Body of pancreas (tissue), 4 donors: ENCODE results near the gene CACUL1. TPM values are rescaled to one million over a fixed set of nuclear protein-coding genes. Genes with fewer than 3 reads are reported as not detected.

Experiments used
- ATAC-seq: fragments of 150-250 bp; one replicate; pipeline ENCODE4 v1.9.1; 2016
- DNase-seq, 4 donors: peaks; one replicate each; pipeline ENCODE4 v3.0.0-alpha.2; 2019
- H3K27ac ChIP-seq, 4 donors: fragments of 200-600 bp; sonication (generic); 1 replicate in 3 of 4; 2 replicates in 1 of 4; pipeline versions ENCODE4 v1.5.1 to v1.6.1; 2016 to 2019; ENCODE audit warnings: mild to moderate bottlenecking in 1 of 4, mixed read lengths in 1 of 4, moderate library complexity in 1 of 4
- H3K27me3 ChIP-seq, 2 donors: fragments of 200-600 bp; sonication (generic); one replicate each; pipeline ENCODE4 v1.6.0; 2016; ENCODE audit warnings: mild to moderate bottlenecking in 1 of 2
- H3K36me3 ChIP-seq, 2 donors: fragments of 200-600 bp; sonication (generic); replicated peaks in 1 of 2; 2 replicates each; pipeline ENCODE4 v1.5.1; 2016; ENCODE audit warnings: low read depth in 2 of 2; ENCODE audit not compliant: insufficient read depth in 1 of 2
- H3K4me1 ChIP-seq: fragments of 200-600 bp; sonication (generic); one replicate; pipeline ENCODE4 v1.6.0; 2016
- H3K4me3 ChIP-seq, 2 donors: fragments of 200-600 bp; sonication (generic); 1 replicate in 1 of 2; 2 replicates in 1 of 2; pipeline ENCODE4 v1.5.1; 2016 to 2019
- H3K9me3 ChIP-seq, 3 donors: fragments of 200-600 bp; sonication (generic); 1 replicate in 2 of 3; 2 replicates in 1 of 3; pipeline ENCODE4 v1.5.1; 2016
- CTCF ChIP-seq, 7 experiments: fragments of 450-650 bp in 4 of 7; fragments of 200-600 bp in 3 of 7; sonication (generic) in 3 of 7; IDR thresholded peaks; one replicate each; pipeline ENCODE4 v1.5.1; 2016 to 2019; ENCODE audit warnings: antibody characterized with exemption in 7 of 7
- POLR2A ChIP-seq, 3 donors: fragments of 450-650 bp; IDR thresholded peaks; one replicate each; pipeline ENCODE4 v1.6.1; 2016; ENCODE audit warnings: antibody characterized with exemption in 3 of 3, mild to moderate bottlenecking in 2 of 3
- WGBS, 2 donors: methylation state at CpG; one replicate each; pipeline ENCODE4 v1.1.5; 2017; 5-methylcytosine and 5-hydroxymethylcytosine counted together
- intact Hi-C: fragments of 100-400 bp; cut with DNase I; formaldehyde crosslinking; loops from one replicate; pipeline ENCODE4 v1.15.1; 2023
- total RNA-seq, 2 donors: library from RNA; depleted of rRNA; stranded (reverse); fragments of >200 nt; gene quantifications; one replicate each; pipeline ENCODE4 v1.1.0, GENCODE V29; 2016

The CACUL1 gene
- total RNA-seq, 2 donors from 2014 or later, result 12.9 to 16.1 TPM

DNA sequence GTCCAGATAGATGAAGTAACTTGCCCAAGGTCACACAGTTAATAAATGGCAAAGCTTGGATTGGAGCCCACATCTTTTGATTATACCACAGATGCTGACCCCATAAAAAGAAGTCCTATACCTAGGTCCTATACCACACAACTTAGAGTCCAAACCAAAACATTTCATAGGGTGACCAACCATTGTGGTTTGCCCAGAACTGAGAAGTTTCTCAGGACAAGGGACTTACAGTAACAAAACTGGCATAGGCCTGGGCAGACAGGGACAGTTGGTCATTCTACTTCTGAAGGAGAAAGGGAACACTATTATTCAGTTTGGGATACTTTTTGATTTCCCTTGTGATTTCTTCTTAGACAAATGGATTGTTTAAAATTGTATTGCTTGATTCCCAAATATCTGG lies 126.4 kb downstream of the CACUL1 start:
- Histone ChIP-seq H3K9me3 (no peaks in the 10 kb centered on the region), H3K36me3 (no peaks in the 10 kb centered on the region), H3K27ac (no peak overlapping the region), H3K4me1 (peaks cover 26% of the 10 kb centered on the region), H3K4me3 (no peak overlapping the region), H3K27me3 (no peaks in the 10 kb centered on the region)
- ATAC-seq, result no peak
- no peak for DNase-seq
- TF ChIP-seq CTCF (IDR thresholded peaks at IDR 0.05) (no peak), POLR2A (IDR thresholded peaks at IDR 0.05) (no peak)
- intact Hi-C loops, result no loop called here

DNA sequence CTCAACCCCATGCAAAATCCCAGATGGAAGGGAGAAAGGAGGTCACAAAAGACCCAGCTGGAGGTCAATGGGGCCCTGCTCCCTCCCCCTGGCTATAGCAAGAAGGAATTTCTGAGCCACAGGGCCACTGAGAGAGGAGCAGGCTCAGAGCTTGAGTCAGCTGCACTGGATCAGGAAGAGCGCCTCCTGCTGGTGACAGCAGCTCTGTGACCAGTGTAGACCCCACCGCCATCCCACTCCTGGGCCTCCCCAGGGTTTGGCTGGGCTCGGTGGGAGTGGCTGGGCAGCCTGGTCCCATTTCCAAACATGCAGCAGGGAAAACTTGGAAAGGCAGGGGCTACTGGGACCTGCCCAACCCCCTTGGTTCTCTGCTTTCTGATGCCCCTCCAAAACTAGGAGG lies 127.8 kb downstream of the CACUL1 start:
- TF ChIP-seq POLR2A (IDR thresholded peaks at IDR 0.05) (no peak), CTCF (IDR thresholded peaks at IDR 0.05) (no peak)
- H3K9me3 ChIP-seq, result no peaks in the 10 kb centered on the region
- peaks cover 20% of the 10 kb centered on the region for H3K4me1 ChIP-seq
- no peak overlapping the region for H3K27ac ChIP-seq
- H3K36me3 ChIP-seq, result no peaks in the 10 kb centered on the region
- ATAC-seq (no peak), DNase-seq (no peak)
- 52 to 93% methylated on average over 3 of the region's 3 CpGs for WGBS, 2 donors
- no peak overlapping the region for H3K4me3 ChIP-seq
- intact Hi-C loops, result no loop called here
- no peaks in the 10 kb centered on the region for H3K27me3 ChIP-seq

Other genes starting within 250 kb of the CACUL1 start
- not detected for gene PRLHR, start 159.3 kb downstream of the CACUL1 start, total RNA-seq